ENCODE data around the gene FAM89B.
A peak's percentile ranks its signal among the peaks of the same experiment; 100 is the strongest.

The FAM89B gene

DNA sequence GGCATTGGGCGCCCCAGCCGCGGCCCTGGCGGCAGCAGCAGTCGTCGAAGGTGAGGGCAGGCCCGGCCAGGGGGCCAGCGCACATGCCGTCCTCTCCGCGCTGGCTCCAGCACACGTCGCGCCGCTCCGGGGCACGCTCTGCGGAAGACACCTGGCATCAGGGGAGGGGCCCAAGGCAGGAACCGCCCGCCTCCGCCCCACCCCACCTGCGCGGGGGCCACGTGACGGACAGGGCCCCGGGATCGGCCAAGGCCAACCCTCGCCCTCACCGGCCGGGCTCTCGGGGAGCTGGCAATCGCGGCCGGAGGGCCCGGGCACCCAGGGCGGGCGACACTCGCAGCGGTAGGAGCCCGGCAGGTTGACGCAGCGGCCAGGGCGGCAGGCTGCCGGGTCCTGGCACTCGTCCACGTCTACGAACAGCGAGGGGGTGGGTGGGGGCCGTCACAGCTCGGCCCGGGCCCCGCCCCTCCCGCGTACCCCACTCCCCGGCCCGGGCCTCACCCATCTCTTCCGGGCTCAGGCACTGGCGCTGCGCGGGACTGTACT, 32.5 kb upstream of the FAM89B start:
- DNase-seq, result no peak

GRCh38 chr11:65540290-65541092, 31.8 kb upstream of the FAM89B start:
- peak; percentile 81 to 84 for DNase-seq

DNA sequence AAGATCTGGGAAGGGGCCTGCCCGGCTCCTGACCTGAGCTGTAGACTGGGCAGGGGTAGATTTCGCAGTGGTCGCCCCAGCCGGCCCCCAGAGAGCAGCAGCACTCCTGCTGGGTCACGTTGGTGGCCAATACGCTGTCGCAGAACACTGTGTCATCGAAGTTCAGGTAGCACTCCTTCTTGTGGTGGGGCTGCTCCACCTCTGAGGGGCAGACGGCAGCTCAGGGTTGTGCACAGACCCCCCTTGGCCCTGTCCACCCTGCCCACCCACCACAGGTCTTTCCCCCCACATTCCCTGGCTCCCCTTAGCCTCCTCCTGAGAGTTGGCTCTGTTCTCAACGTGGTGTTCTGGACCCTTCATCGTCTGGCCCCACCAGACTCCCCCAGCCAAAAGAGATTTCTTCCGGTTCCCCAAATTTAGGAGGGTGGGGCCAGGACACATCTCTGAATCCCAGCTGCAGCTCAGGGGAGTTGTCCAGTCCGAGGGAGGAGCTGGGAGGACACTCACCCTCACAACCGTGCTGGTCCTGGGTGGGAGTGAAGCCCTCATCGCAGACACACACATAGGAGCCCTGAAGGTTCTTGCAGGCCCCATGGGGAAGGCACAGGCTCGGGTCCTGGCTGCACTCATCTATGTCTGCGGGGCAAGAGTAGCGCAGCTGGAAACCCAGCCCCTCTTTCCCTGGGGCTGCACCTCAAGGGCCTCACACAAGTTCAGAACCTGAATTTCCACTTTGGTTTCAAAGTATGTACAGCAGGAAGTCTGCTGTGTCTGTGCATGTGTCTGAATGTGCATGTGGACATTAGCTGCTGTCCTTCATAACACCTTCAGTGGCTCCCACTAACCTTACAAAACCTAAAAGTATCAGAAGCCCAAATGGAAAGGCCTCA, 31.0 kb upstream of the FAM89B start:
- DNase-seq, result no peak

GRCh38 chr11:65542738-65543390, 29.5 kb upstream of the FAM89B start:
- no peak for DNase-seq

- DNase-seq, result no peak
Observed at GRCh38 chr11:65545853-65546216, 26.5 kb upstream of the FAM89B start.

GRCh38 chr11:65546217-65546958, 25.9 kb upstream of the FAM89B start:
- peak; percentile 97 to 100 for DNase-seq

- no peak for DNase-seq
Observed at GRCh38 chr11:65547446-65548125, 24.8 kb upstream of the FAM89B start.

DNA sequence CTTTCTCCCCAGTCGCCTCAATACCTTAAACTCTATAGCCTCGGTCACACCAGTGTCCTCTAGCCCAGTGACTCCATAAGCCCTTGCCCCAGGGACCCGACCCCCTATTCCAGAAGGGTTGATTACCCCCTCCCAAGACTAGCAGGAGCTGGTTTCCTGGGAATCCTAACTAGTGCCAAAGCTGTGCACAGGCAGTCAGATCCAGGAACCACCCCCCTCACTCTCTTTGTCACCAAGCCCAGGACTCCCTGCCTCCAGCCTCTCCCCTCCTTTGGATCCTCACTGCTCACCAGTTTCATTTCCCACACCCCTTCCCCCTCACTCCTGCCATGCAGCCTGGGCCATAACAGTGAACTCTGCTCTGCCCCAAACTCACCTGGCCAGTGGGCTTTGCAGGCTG, 23.9 kb upstream of the FAM89B start:
- no peak for DNase-seq

- DNase-seq, result no peak
Observed at GRCh38 chr11:65549096-65549495, 23.2 kb upstream of the FAM89B start.

DNA sequence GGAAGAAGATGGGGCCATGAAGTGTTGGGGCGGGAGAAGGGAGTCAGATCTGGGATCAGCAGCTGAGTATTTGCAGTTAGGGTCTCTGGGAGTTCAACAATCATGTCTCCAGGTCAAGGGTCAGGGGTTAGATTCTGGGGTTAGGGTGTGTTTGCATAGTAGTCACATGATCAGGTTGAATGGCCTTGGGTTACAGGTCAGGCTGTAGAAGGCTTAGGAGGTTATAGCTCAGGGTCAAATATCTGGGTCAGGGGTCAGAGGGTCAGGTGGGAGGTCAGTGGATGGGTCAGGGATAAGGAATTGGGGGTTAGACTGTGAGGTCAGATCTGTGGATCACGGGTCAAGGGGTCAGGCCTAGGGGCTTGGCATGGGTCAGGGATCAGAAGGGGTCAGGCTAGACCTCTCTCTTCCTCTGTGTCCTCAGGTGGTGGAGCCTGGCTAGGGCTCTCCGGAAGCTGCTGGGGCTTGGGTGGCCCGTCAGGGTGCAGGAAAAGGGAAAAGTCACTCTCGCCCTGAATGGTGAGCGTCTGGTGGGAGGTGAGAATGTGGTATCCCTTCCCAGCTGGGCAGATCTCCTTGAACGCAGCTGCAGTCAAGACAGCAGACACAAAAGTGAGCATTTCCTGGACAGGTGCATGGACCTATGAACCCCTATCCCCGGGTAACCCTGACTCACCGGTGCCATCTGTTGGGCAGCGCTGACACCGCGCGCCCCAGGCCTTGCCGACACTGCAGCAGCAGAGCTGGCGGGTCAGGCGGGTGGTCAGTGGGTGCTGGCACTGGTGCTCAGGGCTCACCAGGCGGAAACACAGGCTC, 20.6 kb upstream of the FAM89B start:
- peak; percentile 46 to 51 for DNase-seq

DNA sequence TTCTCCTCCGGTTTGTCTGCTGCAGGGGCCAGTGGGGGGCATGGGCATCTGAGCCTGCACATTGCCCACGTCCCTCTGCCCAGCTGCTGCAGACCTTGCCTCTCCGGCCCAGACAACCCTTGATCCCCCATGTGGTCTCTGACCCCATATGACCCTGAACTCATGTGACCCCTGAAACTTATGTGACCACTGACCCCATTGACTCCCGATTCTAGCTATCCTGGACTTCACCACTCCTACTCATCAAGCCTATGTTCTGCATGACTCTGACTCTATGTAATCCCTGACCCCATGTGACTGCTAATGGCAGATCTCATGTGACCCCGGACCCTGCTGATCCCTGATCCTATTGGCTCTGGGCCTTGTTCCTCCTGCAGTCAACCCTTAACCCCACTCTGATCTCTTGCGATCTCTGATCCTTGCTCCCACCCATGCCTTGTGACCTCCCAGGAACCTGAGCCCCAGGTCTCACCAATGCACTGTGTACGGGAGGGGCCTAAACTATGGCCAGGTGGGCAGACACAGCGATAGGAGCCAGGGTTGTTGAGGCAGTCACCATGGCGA, 19.9 kb upstream of the FAM89B start:
- DNase-seq, result no peak

- peak; percentile 56 to 68 for DNase-seq
Observed at GRCh38 chr11:65553301-65554001, 18.9 kb upstream of the FAM89B start.

GRCh38 chr11:65554057-65554818, 18.1 kb upstream of the FAM89B start:
- no peak for DNase-seq

DNA sequence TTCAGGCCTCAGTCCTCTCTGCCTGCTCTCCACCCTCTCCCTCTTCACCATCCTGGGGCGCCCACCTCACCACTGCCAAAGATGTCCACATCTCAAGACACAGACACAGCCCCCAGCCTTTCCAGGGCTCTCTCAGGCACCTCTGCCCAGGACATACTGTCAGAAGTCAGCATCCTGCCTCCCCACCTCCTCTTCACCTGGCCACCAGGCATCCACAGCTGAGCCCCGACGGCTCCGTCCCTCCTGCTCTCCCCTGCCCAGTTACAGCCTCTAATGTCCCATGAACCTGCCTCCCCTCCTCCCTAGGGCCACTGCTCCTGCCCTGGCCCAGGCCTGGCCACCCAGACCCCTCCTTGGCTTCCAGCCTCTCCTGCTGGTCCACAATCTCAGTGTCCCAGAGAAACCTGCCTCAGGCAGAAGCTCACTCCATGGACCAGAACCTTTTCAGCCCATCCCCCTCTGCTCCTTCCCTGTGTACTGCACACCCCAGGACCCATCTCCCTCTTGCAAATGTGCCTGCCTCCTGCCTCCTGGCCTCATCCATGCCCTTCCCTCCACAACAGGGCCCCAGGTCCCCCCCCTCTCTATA, 17.4 kb upstream of the FAM89B start:
- no peak for DNase-seq

DNA sequence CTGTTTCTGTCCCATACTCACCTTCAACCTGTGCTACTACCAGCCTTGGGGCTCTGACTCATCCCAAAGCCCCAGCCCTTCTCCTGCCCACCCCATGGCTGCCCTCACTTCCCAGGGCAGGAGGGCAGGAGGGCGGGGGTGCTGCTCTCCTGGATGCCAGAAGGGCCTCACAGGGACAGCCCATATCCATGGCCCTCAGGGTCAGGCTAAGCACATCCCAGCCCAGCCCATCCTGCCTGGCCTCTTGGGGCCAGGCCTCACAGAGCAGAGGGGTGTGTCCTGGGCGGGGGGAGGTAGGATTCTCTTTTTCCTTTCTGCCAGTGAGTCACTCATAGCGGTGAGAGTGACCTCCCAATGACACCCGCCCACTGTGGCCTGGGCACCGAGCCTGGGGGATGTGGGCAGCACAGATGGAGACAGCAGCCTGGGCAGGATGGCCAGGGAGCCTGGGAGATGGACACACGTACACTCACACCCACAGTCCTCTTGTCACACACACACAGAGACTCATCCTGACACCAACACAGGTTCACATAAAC, 16.6 kb upstream of the FAM89B start:
- DNase-seq, result no peak

DNA sequence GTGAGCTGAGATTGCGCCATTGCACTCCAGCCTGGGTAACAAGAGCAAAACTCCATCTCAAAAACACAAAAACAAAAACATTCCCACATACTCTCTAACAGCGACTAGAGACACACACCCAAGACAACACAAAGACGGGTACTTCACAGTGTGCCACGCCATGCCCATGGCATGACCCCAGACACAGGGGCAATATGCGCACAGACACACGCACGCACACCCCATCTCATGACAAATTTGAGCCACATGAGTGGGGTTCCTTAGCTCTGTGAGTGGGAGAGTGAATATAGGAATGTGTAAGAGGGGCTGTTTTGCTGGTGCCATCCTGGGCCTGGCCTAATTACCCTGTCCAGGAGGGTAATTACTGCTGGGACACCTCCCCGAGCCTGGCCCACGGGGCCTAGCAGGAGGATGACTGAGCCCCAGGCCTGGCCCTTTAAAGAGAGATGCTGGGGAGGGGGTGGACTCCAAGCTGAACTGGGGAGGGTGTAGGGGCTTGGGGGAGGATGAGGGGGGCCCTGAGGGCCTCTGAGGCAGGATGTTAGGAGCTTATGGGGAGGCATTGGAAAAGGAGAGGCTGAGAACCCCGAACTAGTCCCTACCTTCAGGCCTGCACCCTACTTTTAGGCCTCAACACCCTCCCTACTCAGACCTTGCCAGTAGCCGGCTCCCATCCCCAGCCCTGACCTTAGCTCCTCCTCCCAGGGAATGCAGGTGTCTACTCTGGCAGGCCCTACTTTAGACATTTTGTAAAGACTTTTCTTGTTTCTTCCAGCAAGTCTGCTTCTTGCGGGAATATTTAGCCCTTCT, 15.7 kb upstream of the FAM89B start:
- DNase-seq, result no peak

DNA sequence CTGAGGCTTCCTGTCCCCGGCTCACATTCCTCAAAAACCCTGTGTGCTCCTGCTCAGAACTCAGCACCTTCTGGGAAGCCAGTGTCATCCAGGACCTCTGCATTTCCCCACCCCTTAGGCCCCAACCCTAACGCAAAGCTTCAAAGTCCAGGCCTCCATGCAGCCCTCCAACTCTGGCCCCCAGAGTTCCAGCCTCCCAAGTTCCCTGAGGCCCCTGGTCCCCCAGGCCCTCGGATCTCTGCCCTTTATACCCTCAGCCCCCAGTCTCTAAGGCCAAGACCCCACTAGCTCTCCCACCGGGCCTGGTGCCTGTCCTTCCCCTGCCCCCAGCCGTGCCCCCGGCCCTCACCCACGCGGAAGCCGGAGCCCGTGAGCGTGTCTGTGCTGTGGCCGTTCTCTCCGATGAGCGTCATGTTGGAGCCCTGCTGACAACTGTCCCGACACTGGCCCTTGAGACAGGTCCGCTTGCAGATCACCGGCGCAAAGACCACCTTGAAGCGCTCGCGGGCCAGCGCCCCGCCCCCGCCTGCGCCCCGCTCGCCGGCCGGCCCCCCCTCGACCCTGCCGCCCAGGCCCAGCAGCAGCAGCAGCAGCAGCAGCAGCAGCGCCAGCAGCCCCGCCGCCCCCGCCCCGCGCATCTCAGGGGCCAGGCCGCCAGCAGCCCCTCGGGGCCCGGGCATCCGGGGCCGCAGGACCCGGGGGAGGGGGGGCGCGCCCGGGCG, 14.9 kb upstream of the FAM89B start:
- DNase-seq, result no peak
